22Rv1 (cell line): ENCODE measurements around the gene HTR4.

Source experiments
- CTCF ChIP-seq: fragments of 450-650 bp; IDR thresholded peaks from 2 replicates; pipeline ENCODE4 v1.5.1; 2017; ENCODE audit warnings: mild to moderate bottlenecking
- ZFX ChIP-seq: fragments of 450-650 bp; IDR thresholded peaks from 2 replicates; pipeline ENCODE4 v1.6.1; 2017; ENCODE audit warnings: antibody characterized with exemption, borderline replicate concordance

GRCh38 chr5:148623101-148623500 lies 31.2 kb downstream of the HTR4 start:
- TF ChIP-seq CTCF (no peak), ZFX (no peak)
